HCT116 (cell line): ENCODE data around the gene ATG4D. TPM values are rescaled to one million over a fixed set of nuclear protein-coding genes. Genes with fewer than 3 reads are reported as not detected.
A peak's percentile ranks its signal among the peaks of the same experiment; 100 is the strongest.

ENCODE experiments used
- ATAC-seq: fragments of 200-7000 bp; cut with Tn5 transposase; 2 replicates; pipeline ENCODE4 v1.9.1; 2020; ENCODE audit warnings: mild to moderate bottlenecking, moderate library complexity
- BruUV-seq: library from RNA; stranded (reverse); fragments of 400-500 nt; replicated peaks from 2 replicates; lab custom pipeline; 2021; lab: Mats Ljungman, UMichigan
- CTCF ChIA-PET: fragments of 300-600 bp; sonication (Branson Sonifier 250); formaldehyde crosslinking; loops from one replicate; lab custom pipeline; 2021; ENCODE audit warnings: antibody characterized with exemption; lab: Charles Lee
- POLR2A ChIA-PET: fragments of 300-600, 350-600 bp; sonication (Branson Sonifier 250); formaldehyde crosslinking; loops from one replicate; lab custom pipeline; 2021; ENCODE audit warnings: antibody characterized with exemption; lab: Charles Lee
- RAD21 ChIA-PET, 2 experiments: fragments of 300-600 bp; sonication (Branson Sonifier 250); formaldehyde crosslinking; loops; one replicate each; lab custom pipeline; 2023; ENCODE audit warnings: low total read pairs in 2 of 2; ENCODE audit not compliant: uncharacterized antibody in 2 of 2, unreplicated experiment in 2 of 2, low non-redundant PET in 1 of 2; lab: Charles Lee
- DNase-seq: peaks from one replicate; pipeline ENCODE4 v3.0.0-alpha.2; 2010; ENCODE audit warnings: low read depth, low spot score
- H2AFZ ChIP-seq: fragments of 200-600 bp; shearing (Covaris generic), sonication (generic); 2 replicates; pipeline ENCODE4 v1.6.1; 2017; ENCODE audit warnings: low read depth, mixed run types, mixed read lengths, antibody characterized with exemption, low read length; ENCODE audit not compliant: poor library complexity, severe bottlenecking
- H3K27ac ChIP-seq: 2 replicates; pipeline ENCODE4 v1.5.1; 2012; ENCODE audit warnings: low read depth, low read length
- H3K27me3 ChIP-seq: fragments of 200-600 bp; sonication (generic); 2 replicates; pipeline ENCODE4 v1.6.1; 2016; ENCODE audit warnings: mixed run types, low read length, mixed read lengths; ENCODE audit not compliant: insufficient read depth
- H3K36me3 ChIP-seq, 2 experiments: fragments of 200-500 bp in 1 of 2; fragments of 200-600 bp in 1 of 2; sonication (Bioruptor generic) in 1 of 2; sonication (generic) in 1 of 2; 2 replicates each; pipeline versions ENCODE4 v1.5.1 to v1.6.1; 2014 to 2016; ENCODE audit warnings: low read length in 2 of 2, inconsistent platforms in 1 of 2, mixed read lengths in 1 of 2, mixed run types in 1 of 2; ENCODE audit not compliant: insufficient read depth in 2 of 2, control insufficient read depth in 1 of 2
- H3K4me1 ChIP-seq, 2 experiments: fragments of 200-600 bp in 1 of 2; sonication (generic) in 1 of 2; 2 replicates each; pipeline versions ENCODE4 v1.5.1 to v1.6.1; 2012 to 2017; ENCODE audit warnings: low read length in 2 of 2, inconsistent platforms in 1 of 2, mild to moderate bottlenecking in 1 of 2, mixed read lengths in 1 of 2, mixed run types in 1 of 2, moderate library complexity in 1 of 2; ENCODE audit not compliant: insufficient read depth in 2 of 2, control insufficient read depth in 1 of 2
- H3K4me2 ChIP-seq: fragments of 200-600 bp; sonication (generic); 2 replicates; pipeline ENCODE4 v1.6.1; 2017; ENCODE audit warnings: mixed run types, low read length, mixed read lengths
- H3K4me3 ChIP-seq, 2 experiments: fragments of 200-600 bp in 1 of 2; sonication (generic) in 1 of 2; replicated peaks in 1 of 2; 2 replicates each; pipeline ENCODE4 v1.5.1; 2011 to 2016; ENCODE audit warnings: low read length in 2 of 2, control low read depth in 1 of 2, low read depth in 1 of 2, mild to moderate bottlenecking in 1 of 2, mixed read lengths in 1 of 2, mixed run types in 1 of 2
- H3K79me2 ChIP-seq: fragments of 200-600 bp; sonication (generic); 2 replicates; pipeline ENCODE4 v1.6.1; 2017; ENCODE audit warnings: mild to moderate bottlenecking, mixed run types, low read length, moderate library complexity, mixed read lengths; ENCODE audit not compliant: insufficient read depth
- H3K9ac ChIP-seq: fragments of 200-600 bp; sonication (generic); 2 replicates; pipeline ENCODE4 v1.6.1; 2016; ENCODE audit warnings: low read length, mixed read lengths
- H3K9me2 ChIP-seq: fragments of 200-600 bp; sonication (generic), shearing (Covaris generic); 2 replicates; pipeline ENCODE4 v1.6.1; 2017; ENCODE audit warnings: mixed run types, mild to moderate bottlenecking, moderate library complexity; ENCODE audit not compliant: insufficient read depth
- H3K9me3 ChIP-seq, 2 experiments: fragments of 200-500 bp in 1 of 2; fragments of 200-600 bp in 1 of 2; sonication (Bioruptor generic) in 1 of 2; sonication (generic) in 1 of 2; 2 replicates each; pipeline ENCODE4 v1.6.1; 2014 to 2017; ENCODE audit warnings: low read length in 2 of 2, mixed read lengths in 2 of 2, inconsistent platforms in 1 of 2, low read depth in 1 of 2, mild to moderate bottlenecking in 1 of 2, mixed run types in 1 of 2, moderate library complexity in 1 of 2; ENCODE audit not compliant: control insufficient read depth in 1 of 2, insufficient read depth in 1 of 2
- H4K20me1 ChIP-seq: fragments of 200-600 bp; sonication (generic), shearing (Covaris generic); 2 replicates; pipeline ENCODE4 v1.6.1; 2017; ENCODE audit warnings: mixed run types, mild to moderate bottlenecking, moderate library complexity; ENCODE audit not compliant: insufficient read depth
- ATF3 ChIP-seq: IDR thresholded peaks from 2 replicates; pipeline ENCODE4 v1.6.1; 2012
- CBX3 ChIP-seq: IDR thresholded peaks from 2 replicates; pipeline ENCODE4 v1.6.1; 2012; ENCODE audit warnings: low read depth
- CTCF ChIP-seq, 3 experiments: fragments of 200-600 bp in 1 of 3; sonication (generic) in 1 of 3; IDR thresholded peaks in 2 of 3; conservative IDR thresholded peaks in 1 of 3; 2 replicates each; pipeline ENCODE4 v1.5.1; 2012 to 2017; ENCODE audit warnings: low read depth in 2 of 3, low read length in 2 of 3, antibody characterized with exemption in 1 of 3, borderline replicate concordance in 1 of 3, control low read depth in 1 of 3, mild to moderate bottlenecking in 1 of 3, mixed read lengths in 1 of 3, mixed run types in 1 of 3, moderate library complexity in 1 of 3; ENCODE audit not compliant: insufficient read depth in 1 of 3
- EGR1 ChIP-seq: IDR thresholded peaks from 2 replicates; pipeline ENCODE4 v1.6.1; 2012; ENCODE audit warnings: low read depth
- EZH2 ChIP-seq: fragments of 200-600 bp; sonication (generic); IDR thresholded peaks from 2 replicates; pipeline ENCODE4 v1.6.1; 2017; ENCODE audit warnings: antibody characterized with exemption, mixed run types
- EZH2phosphoT487 ChIP-seq: fragments of 200-600 bp; IDR thresholded peaks from 2 replicates; pipeline ENCODE4 v1.6.1; 2018; ENCODE audit warnings: antibody characterized with exemption, borderline replicate concordance
- FOSL1 ChIP-seq: IDR thresholded peaks from 2 replicates; pipeline ENCODE4 v1.6.1; 2012; ENCODE audit warnings: low read depth
- JUND ChIP-seq: IDR thresholded peaks from 2 replicates; pipeline ENCODE4 v1.6.1; 2012
- POLR2A ChIP-seq: IDR thresholded peaks from 2 replicates; pipeline ENCODE4 v1.7.0; 2011; ENCODE audit warnings: borderline replicate concordance; ENCODE audit not compliant: insufficient read depth, insufficient read length; ENCODE audit errors: extremely low read depth
- POLR2AphosphoS5 ChIP-seq: IDR thresholded peaks from 2 replicates; pipeline ENCODE4 v1.6.1; 2011; ENCODE audit warnings: mild to moderate bottlenecking, low read depth, low read length, moderate library complexity
- RAD21 ChIP-seq: IDR thresholded peaks from 2 replicates; pipeline ENCODE4 v1.6.1; 2012; ENCODE audit warnings: low read depth, mild to moderate bottlenecking
- SIN3A ChIP-seq: IDR thresholded peaks from 2 replicates; pipeline ENCODE4 v1.6.1; 2012; ENCODE audit warnings: low read depth
- SP1 ChIP-seq: IDR thresholded peaks from 2 replicates; pipeline ENCODE4 v1.6.1; 2012; ENCODE audit warnings: low read depth
- SRF ChIP-seq: IDR thresholded peaks from 2 replicates; pipeline ENCODE4 v1.6.1; 2012; ENCODE audit warnings: low read depth
- TCF7L2 ChIP-seq: IDR thresholded peaks from 2 replicates; pipeline ENCODE4 v1.7.0; 2011; ENCODE audit warnings: borderline replicate concordance, inconsistent platforms; ENCODE audit not compliant: insufficient read depth, insufficient read length; ENCODE audit errors: extremely low read depth
- YY1 ChIP-seq: IDR thresholded peaks from 2 replicates; pipeline ENCODE4 v1.6.1; 2011; ENCODE audit warnings: low read length, low read depth, moderate library complexity, mild to moderate bottlenecking; ENCODE audit not compliant: insufficient replicate concordance; ENCODE audit errors: extremely low read depth
- ZNF274 ChIP-seq: fragments of 200-500 bp; sonication (Bioruptor generic); IDR thresholded peaks from 2 replicates; pipeline ENCODE4 v1.6.1; 2014; ENCODE audit warnings: mild to moderate bottlenecking, low read depth, low read length, inconsistent platforms
- intact Hi-C: fragments of 100-400 bp; cut with micrococcal nuclease; formaldehyde crosslinking; loops from 2 replicates; pipeline ENCODE4 v1.10.0; 2022
- total RNA-seq: library from RNA; stranded (reverse); gene quantifications from one replicate; pipeline ENCODE4 v1.2.1, GENCODE V29; 2021; ENCODE audit not compliant: unreplicated experiment

Gene ATG4D
- total RNA-seq, 1 experiment from 2014 or later = 45.4 TPM

GRCh38 chr19:10600149-10600548, 56.4 kb downstream of the ATG4D start:
- H3K36me3 ChIP-seq = no peaks in the 10 kb centered on the region
- TF ChIP-seq EZH2 = no peak
- no peak for TF ChIP-seq RAD21
- TF ChIP-seq ZNF274 = no peak
- peaks cover 5 to 16% of the 10 kb centered on the region in 2 experiments; a peak in 3 of 4 replicates for H3K4me1 ChIP-seq
- no peaks in the 10 kb centered on the region for H3K79me2 ChIP-seq
- ChIA-PET CTCF (no interaction called here), POLR2A (interaction anchor here (1.0 kb wide), 1 partner anchor 118 kb away, joined by 4 read pairs; the partner anchor contains the start of gene DNM2), RAD21 (no interaction called here)
- no TSS peak for BruUV-seq
- no peak overlapping the region for H3K4me3 ChIP-seq
- H3K9ac ChIP-seq = no peak overlapping the region
- H3K27me3 ChIP-seq = no peaks in the 10 kb centered on the region
- H2AFZ ChIP-seq = no peak overlapping the region
- no peak overlapping the region for H3K4me2 ChIP-seq
- H3K9me3 ChIP-seq = no peaks in the 10 kb centered on the region
- no peaks in the 10 kb centered on the region for H4K20me1 ChIP-seq
- H3K9me2 ChIP-seq = no peaks in the 10 kb centered on the region
- DNase-seq (no peak), ATAC-seq (no peak)
- no peak overlapping the region for H3K27ac ChIP-seq
- intact Hi-C loops = no loop called here

- ATAC-seq (no peak), DNase-seq (no peak)
- Histone ChIP-seq H3K9ac (no peak overlapping the region), H3K79me2 (no peaks in the 10 kb centered on the region), H3K4me2 (peak overlapping the region; percentile 93), H3K27ac (no peak overlapping the region), H4K20me1 (no peaks in the 10 kb centered on the region), H2AFZ (peak overlapping the region; percentile 94), H3K9me3 (no peaks in the 10 kb centered on the region), H3K36me3 (no peaks in the 10 kb centered on the region), H3K9me2 (no peaks in the 10 kb centered on the region), H3K4me1 (peaks cover 5 to 16% of the 10 kb centered on the region in 2 experiments; a peak in 3 of 4 replicates), H3K4me3 (no peak overlapping the region), H3K27me3 (no peaks in the 10 kb centered on the region)
- RAD21 ChIA-PET = interaction anchor here in 1 of 2 experiments (0.6 kb wide), 1 partner anchor 43 kb away, joined by 4 read pairs; no protein-coding TSS in a partner anchor
- intact Hi-C loops = no loop called here
- BruUV-seq = no TSS peak
- CTCF ChIA-PET = interaction anchor here (1.3 to 1.6 kb wide), 2 partner anchors 21 to 42 kb away, joined by 4 to 6 read pairs; no protein-coding TSS in a partner anchor
- POLR2A ChIA-PET = interaction anchor here (0.5 kb wide), 1 partner anchor 33 kb away, joined by 5 read pairs; no protein-coding TSS in a partner anchor
- TF ChIP-seq FOSL1 (no peak), EGR1 (no peak), EZH2 (no peak), JUND (no peak), YY1 (no peak), RAD21 (no peak), ATF3 (no peak), SIN3A (no peak), CBX3 (no peak), TCF7L2 (no peak), SP1 (no peak), SRF (no peak), POLR2A (no peak), EZH2phosphoT487 (no peak), POLR2AphosphoS5 (no peak), CTCF (IDR thresholded peaks at IDR 0.05 in 2 of 3, conservative IDR thresholded peaks at IDR 0.05 in 1 of 3; ENCODE audit: borderline replicate concordance in 1 of 3, insufficient read depth in 1 of 3, low read depth in 2 of 3, low read length in 2 of 3) (no peak)
These were observed 58.3 kb downstream of the ATG4D start for GRCh38 chr19:10601999-10602329.
